ENCODE measurements around the gene MRPL55.

MRPL55 gene

GRCh38 chr1:228096416-228097332 is 12.4 kb downstream of the MRPL55 start:
- DNase-seq (ENCODE audit: insufficient read length) (peak; percentile 10), FAIRE-seq (no peak)
- TF ChIP-seq TAF1 (IDR thresholded peaks at IDR 0.05; ENCODE audit: borderline replicate concordance, low read depth, low read length) (no peak), POLR2A (IDR thresholded peaks at IDR 0.05; ENCODE audit: low read depth, low read length) (no peak), POLR2AphosphoS5 (IDR thresholded peaks at IDR 0.05; ENCODE audit: low read depth, low read length) (no peak)

- DNase-seq (ENCODE audit: insufficient read length) (peak; percentile 1), FAIRE-seq (no peak)
- TF ChIP-seq POLR2AphosphoS5 (IDR thresholded peaks at IDR 0.05; ENCODE audit: low read depth, low read length) (no peak), POLR2A (IDR thresholded peaks at IDR 0.05; ENCODE audit: low read depth, low read length) (no peak), TAF1 (IDR thresholded peaks at IDR 0.05; ENCODE audit: borderline replicate concordance, low read depth, low read length) (no peak)
Measured at GRCh38 chr1:228095938-228096337, 13.2 kb downstream of the MRPL55 start.

GRCh38 chr1:228095161-228095560 is 13.9 kb downstream of the MRPL55 start:
- no peak for DNase-seq (ENCODE audit: insufficient read length)
- no peak for FAIRE-seq
- no peak for TF ChIP-seq POLR2A (IDR thresholded peaks at IDR 0.05; ENCODE audit: low read depth, low read length)

- no peak for TF ChIP-seq POLR2A (IDR thresholded peaks at IDR 0.05; ENCODE audit: low read depth, low read length)
- no peak for TF ChIP-seq POLR2AphosphoS5 (IDR thresholded peaks at IDR 0.05; ENCODE audit: low read depth, low read length)
- TF ChIP-seq TAF1 (IDR thresholded peaks at IDR 0.05; ENCODE audit: borderline replicate concordance, low read depth, low read length) = no peak
- DNase-seq (ENCODE audit: insufficient read length) (no peak), FAIRE-seq (no peak)
Measured at GRCh38 chr1:228094432-228095016, 14.6 kb downstream of the MRPL55 start.

DNA sequence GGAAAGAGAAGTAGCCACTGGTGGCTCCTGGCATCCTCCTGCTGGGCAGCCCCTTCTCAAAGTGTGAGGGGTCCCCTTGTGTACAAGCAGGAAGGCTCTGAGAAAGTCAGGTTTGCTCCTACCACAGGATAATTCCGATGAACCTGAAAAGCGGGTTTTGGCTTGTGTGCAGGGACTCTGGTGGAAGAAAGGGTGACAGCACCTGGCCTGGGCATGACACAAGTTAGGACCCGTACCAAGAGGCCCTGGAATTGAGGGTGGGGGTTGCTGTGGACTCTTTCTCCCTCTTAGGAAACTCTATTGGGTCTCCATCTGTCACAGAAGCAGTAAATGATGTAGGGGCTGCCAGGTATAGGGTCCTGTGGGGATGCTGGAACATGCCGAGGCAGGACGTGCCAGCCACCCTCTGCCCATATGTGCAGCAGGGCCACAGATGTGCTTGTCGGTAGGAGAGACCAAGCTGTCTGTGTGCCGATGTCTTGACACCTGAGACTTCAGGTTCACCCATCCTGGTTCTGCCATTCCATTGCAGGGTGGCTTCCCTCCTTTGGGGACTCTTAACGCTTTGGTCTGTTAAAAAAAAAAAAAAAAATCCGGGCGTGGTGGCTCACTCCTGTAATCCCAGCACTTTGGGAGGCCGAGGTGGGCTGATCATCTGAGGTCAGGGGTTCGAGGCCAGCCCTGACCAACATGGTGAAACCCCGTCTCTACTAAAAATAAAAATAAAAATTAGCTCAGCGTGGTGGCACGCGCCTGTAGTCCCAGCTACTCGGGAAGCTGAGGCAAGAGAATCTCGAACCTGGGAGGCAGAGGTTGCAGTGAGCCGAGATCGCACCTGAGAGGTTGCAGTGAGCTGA is 15.8 kb downstream of the MRPL55 start:
- DNase-seq (ENCODE audit: insufficient read length) (no peak), FAIRE-seq (no peak)
- no peak; the same call in 1 of the 2 replicates for TF ChIP-seq POLR2A (IDR thresholded peaks at IDR 0.05; ENCODE audit: low read depth, low read length)
- TF ChIP-seq TAF1 (IDR thresholded peaks at IDR 0.05; ENCODE audit: borderline replicate concordance, low read depth, low read length) = no peak
- TF ChIP-seq POLR2AphosphoS5 (IDR thresholded peaks at IDR 0.05; ENCODE audit: low read depth, low read length) = no peak

- DNase-seq (ENCODE audit: insufficient read length) = no peak
- FAIRE-seq = no peak
- TF ChIP-seq TAF1 (IDR thresholded peaks at IDR 0.05; ENCODE audit: borderline replicate concordance, low read depth, low read length) = no peak
- peak; percentile 56 for TF ChIP-seq POLR2AphosphoS5 (IDR thresholded peaks at IDR 0.05; ENCODE audit: low read depth, low read length)
Measured at GRCh38 chr1:228092342-228093049, 16.6 kb downstream of the MRPL55 start.

DNA sequence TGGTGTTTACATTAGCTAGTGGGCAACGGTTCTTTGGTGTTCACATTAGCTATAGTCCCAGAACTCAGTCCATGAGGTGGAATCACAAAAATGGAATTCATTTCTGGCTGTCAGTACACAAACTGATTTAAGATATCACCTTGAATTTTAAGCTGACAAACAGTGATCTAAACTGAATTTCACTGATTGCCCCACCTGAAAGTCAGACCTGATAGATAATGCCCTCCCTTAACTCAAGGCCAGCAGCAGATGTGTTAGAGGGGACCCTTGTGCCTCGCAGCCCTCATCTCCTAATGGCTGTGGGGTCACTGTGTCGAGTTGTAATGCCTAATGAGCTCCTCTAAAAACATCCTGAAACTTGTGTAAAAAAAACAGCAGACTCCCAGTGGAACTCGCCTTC is 18.0 kb downstream of the MRPL55 start:
- FAIRE-seq (no peak), DNase-seq (ENCODE audit: insufficient read length) (no peak)
- TF ChIP-seq POLR2AphosphoS5 (IDR thresholded peaks at IDR 0.05; ENCODE audit: low read depth, low read length) (no peak), POLR2A (IDR thresholded peaks at IDR 0.05; ENCODE audit: low read depth, low read length) (peak; percentile 26; the same call in 1 of the 2 replicates), TAF1 (IDR thresholded peaks at IDR 0.05; ENCODE audit: borderline replicate concordance, low read depth, low read length) (no peak)

- FAIRE-seq (no peak), DNase-seq (ENCODE audit: insufficient read length) (no peak)
- no peak for TF ChIP-seq POLR2AphosphoS5 (IDR thresholded peaks at IDR 0.05; ENCODE audit: low read depth, low read length)
- no peak for TF ChIP-seq TAF1 (IDR thresholded peaks at IDR 0.05; ENCODE audit: borderline replicate concordance, low read depth, low read length)
- no peak for TF ChIP-seq POLR2A (IDR thresholded peaks at IDR 0.05; ENCODE audit: low read depth, low read length)
Measured at GRCh38 chr1:228090613-228091081, 18.5 kb downstream of the MRPL55 start.

- FAIRE-seq (no peak), DNase-seq (ENCODE audit: insufficient read length) (no peak)
- no peak for TF ChIP-seq TAF1 (IDR thresholded peaks at IDR 0.05; ENCODE audit: borderline replicate concordance, low read depth, low read length)
- TF ChIP-seq POLR2AphosphoS5 (IDR thresholded peaks at IDR 0.05; ENCODE audit: low read depth, low read length) = no peak
- no peak for TF ChIP-seq POLR2A (IDR thresholded peaks at IDR 0.05; ENCODE audit: low read depth, low read length)
Measured at GRCh38 chr1:228089519-228090380, 19.3 kb downstream of the MRPL55 start.
